Endodermal cell (in vitro differentiated cells): ENCODE data around the gene IRF6. TPM values are rescaled to one million over a fixed set of nuclear protein-coding genes. Genes with fewer than 3 reads are reported as not detected.

Source experiments
- DNase-seq: peaks from one replicate; pipeline ENCODE4 v3.0.0-alpha.2; 2017
- H3K27ac ChIP-seq: 2 replicates; pipeline ENCODE4 v1.5.1; 2013; ENCODE audit warnings: mild to moderate bottlenecking, low read depth, low read length, moderate library complexity
- H3K27me3 ChIP-seq: 2 replicates; pipeline ENCODE4 v1.6.1; 2013; ENCODE audit warnings: mild to moderate bottlenecking, low read length, moderate library complexity; ENCODE audit not compliant: insufficient read depth, control insufficient read depth, poor library complexity, severe bottlenecking
- H3K36me3 ChIP-seq: 2 replicates; pipeline ENCODE4 v1.7.0; 2013; ENCODE audit warnings: mild to moderate bottlenecking, low read length, moderate library complexity; ENCODE audit not compliant: control insufficient read depth, insufficient read depth
- H3K4me1 ChIP-seq: one replicate; pipeline ENCODE4 v1.7.0; 2013; ENCODE audit warnings: low read length; ENCODE audit not compliant: control insufficient read depth, insufficient read depth
- H3K4me3 ChIP-seq: 2 replicates; pipeline ENCODE4 v1.5.1; 2013; ENCODE audit warnings: mild to moderate bottlenecking, low read length, moderate library complexity
- H3K9ac ChIP-seq: 2 replicates; pipeline ENCODE4 v1.6.1; 2013; ENCODE audit warnings: mild to moderate bottlenecking, low read length, moderate library complexity; ENCODE audit not compliant: poor library complexity, severe bottlenecking; ENCODE audit errors: extremely low read depth
- H3K9me3 ChIP-seq: 2 replicates; pipeline ENCODE4 v1.6.1; 2013; ENCODE audit warnings: mild to moderate bottlenecking, low read length, moderate library complexity; ENCODE audit not compliant: control insufficient read depth
- H3K27ac Mint-ChIP-seq: 2 replicates; pipeline ENCODE4 v1.8.0; 2020; ENCODE audit warnings: mixed read lengths
- H3K27me3 Mint-ChIP-seq: 2 replicates; pipeline ENCODE4 v1.8.0; 2021; ENCODE audit warnings: mild to moderate bottlenecking, mixed read lengths; ENCODE audit not compliant: insufficient read depth
- H3K36me3 Mint-ChIP-seq: 2 replicates; pipeline ENCODE4 v1.8.0; 2020; ENCODE audit warnings: low read depth, mixed read lengths
- H3K4me1 Mint-ChIP-seq: 2 replicates; pipeline ENCODE4 v1.8.0; 2020; ENCODE audit warnings: mixed read lengths
- H3K4me3 Mint-ChIP-seq: 2 replicates; pipeline ENCODE4 v1.8.0; 2020; ENCODE audit warnings: mild to moderate bottlenecking, moderate library complexity, mixed read lengths
- H3K9me3 Mint-ChIP-seq: 2 replicates; pipeline ENCODE4 v1.8.0; 2020; ENCODE audit warnings: mild to moderate bottlenecking, mixed read lengths
- WGBS, 2 experiments: methylation state at CpG; one replicate each; pipeline versions ENCODE4 v1.1.5 to v1.1.7; 2013; ENCODE audit warnings: missing lambda C conversion rate in 2 of 2, mixed read lengths in 1 of 2; ENCODE audit not compliant: insufficient coverage in 1 of 2, insufficient read length in 1 of 2; 5-methylcytosine and 5-hydroxymethylcytosine counted together
- total RNA-seq, 2 donors: library from RNA; stranded (reverse); fragmentation: NEBNext Ultra II Directional in 1 of 2; extraction: Animal tissue kit (Norgen Biotek cat#: 25700) in 1 of 2; gene quantifications; 2 replicates in 1 of 2; 3 replicates in 1 of 2; pipeline ENCODE4 v1.2.1, GENCODE V29; 2021
- TF ChIP-seq, protein P1 (sequence below): fragments of 200-600 bp; sonication (generic); conservative IDR thresholded peaks from 2 replicates; pipeline ENCODE4 v1.5.0; 2021; ENCODE audit warnings: antibody characterized with exemption, mild to moderate bottlenecking

IRF6 gene
- total RNA-seq, 2 donors from 2014 or later, result 13.8 to 18.2 TPM

DNA sequence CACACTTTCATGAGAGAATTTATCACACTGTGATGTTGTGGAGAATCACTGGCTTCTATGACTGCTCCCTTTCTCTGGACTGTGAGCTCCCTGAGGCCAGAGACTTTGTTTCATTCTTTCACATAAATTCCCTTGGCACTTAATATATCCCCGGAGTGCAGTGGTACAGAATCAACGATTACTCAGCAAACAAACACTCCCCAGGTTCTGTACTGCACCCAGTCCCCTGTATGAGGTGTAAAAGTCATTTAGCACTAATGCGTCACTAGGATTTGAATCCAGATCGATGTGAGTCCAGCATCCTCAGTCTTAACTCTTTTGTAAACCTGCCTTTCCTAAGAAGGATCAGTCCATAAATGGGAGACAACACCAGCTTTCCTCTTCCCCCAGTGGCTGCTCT is 15.0 kb upstream of the IRF6 start:
- TF ChIP-seq, protein P1, sequence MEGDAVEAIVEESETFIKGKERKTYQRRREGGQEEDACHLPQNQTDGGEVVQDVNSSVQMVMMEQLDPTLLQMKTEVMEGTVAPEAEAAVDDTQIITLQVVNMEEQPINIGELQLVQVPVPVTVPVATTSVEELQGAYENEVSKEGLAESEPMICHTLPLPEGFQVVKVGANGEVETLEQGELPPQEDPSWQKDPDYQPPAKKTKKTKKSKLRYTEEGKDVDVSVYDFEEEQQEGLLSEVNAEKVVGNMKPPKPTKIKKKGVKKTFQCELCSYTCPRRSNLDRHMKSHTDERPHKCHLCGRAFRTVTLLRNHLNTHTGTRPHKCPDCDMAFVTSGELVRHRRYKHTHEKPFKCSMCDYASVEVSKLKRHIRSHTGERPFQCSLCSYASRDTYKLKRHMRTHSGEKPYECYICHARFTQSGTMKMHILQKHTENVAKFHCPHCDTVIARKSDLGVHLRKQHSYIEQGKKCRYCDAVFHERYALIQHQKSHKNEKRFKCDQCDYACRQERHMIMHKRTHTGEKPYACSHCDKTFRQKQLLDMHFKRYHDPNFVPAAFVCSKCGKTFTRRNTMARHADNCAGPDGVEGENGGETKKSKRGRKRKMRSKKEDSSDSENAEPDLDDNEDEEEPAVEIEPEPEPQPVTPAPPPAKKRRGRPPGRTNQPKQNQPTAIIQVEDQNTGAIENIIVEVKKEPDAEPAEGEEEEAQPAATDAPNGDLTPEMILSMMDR, result no peak
- H3K4me1 ChIP-seq, result no peaks in the 10 kb centered on the region
- H3K9me3 ChIP-seq, result no peaks in the 10 kb centered on the region
- peaks cover 37% of the 10 kb centered on the region for H3K27me3 ChIP-seq
- Mint-ChIP-seq H3K4me1 (peaks cover 3% of the 10 kb centered on the region), H3K27me3 (peaks cover 20% of the 10 kb centered on the region), H3K27ac (no peak overlapping the region), H3K36me3 (no peaks in the 10 kb centered on the region), H3K9me3 (no peaks in the 10 kb centered on the region), H3K4me3 (no peak overlapping the region)
- H3K27ac ChIP-seq, result no peak overlapping the region
- no peak overlapping the region for H3K9ac ChIP-seq
- 85 to 93% methylated on average over 4 of the region's 4 CpGs for WGBS, 2 experiments
- no peak for DNase-seq
- H3K36me3 ChIP-seq, result no peaks in the 10 kb centered on the region
- no peak overlapping the region for H3K4me3 ChIP-seq

DNA sequence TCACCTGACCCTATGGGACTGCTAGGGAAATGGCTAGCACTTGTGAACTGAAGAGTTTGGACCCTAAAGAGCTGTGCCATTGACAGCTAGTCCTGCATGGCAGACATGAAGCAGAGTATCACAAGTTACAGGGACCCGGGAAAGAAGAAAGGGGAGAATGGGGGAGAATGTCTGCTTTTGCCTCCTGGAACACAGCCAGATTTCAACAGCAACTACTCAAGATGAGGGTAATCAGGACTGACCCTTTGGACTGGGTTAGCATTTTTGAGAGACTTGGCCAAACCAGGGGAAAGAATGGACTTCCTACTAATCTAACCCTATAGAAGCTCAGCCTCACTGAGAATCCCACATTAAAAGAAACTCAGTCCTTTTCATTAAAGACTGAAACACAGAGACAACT is 13.1 kb upstream of the IRF6 start:
- WGBS, 2 experiments, result 0% methylated on average over 1 of the region's 1 CpG; no CpG with 5 or more reads in 1 of the 2 experiments

DNA sequence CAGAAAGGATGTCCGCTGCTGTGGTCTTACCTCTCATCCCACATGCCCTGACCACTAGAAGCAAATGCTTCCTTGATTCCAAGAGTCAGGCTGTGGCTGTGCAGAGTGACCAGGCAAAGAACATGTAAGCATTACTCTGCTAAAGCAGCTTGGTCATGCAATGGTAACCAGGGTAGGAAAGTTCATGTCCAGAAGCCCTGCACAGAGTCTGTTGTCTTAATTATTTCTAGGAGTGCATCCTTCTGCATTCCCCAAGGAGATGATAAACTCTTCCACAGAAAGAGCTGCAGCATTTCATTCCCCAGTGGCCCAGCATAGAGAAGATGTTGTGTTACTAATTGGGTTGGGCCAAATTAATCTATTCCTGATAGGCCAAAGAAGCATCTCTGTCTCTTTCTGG is 11.7 kb upstream of the IRF6 start:
- no peak for DNase-seq
- no peaks in the 10 kb centered on the region for H3K4me1 ChIP-seq
- no peak overlapping the region for H3K27ac ChIP-seq
- no peaks in the 10 kb centered on the region for H3K9me3 ChIP-seq
- Mint-ChIP-seq H3K27ac (no peak overlapping the region), H3K36me3 (no peaks in the 10 kb centered on the region), H3K4me3 (no peak overlapping the region), H3K9me3 (no peaks in the 10 kb centered on the region), H3K27me3 (peaks cover 18% of the 10 kb centered on the region), H3K4me1 (peaks cover 4% of the 10 kb centered on the region)
- no peak overlapping the region for H3K4me3 ChIP-seq
- 90 to 100% methylated on average over 1 of the region's 1 CpG for WGBS, 2 experiments
- TF ChIP-seq, protein P1, result no peak
- no peak overlapping the region for H3K9ac ChIP-seq
- no peaks in the 10 kb centered on the region for H3K36me3 ChIP-seq
- H3K27me3 ChIP-seq, result peaks cover 28% of the 10 kb centered on the region

More for the DNA sequence above, 13.1 kb upstream of the IRF6 start:
- H3K36me3 Mint-ChIP-seq, result no peaks in the 10 kb centered on the region
- no peaks in the 10 kb centered on the region for H3K9me3 Mint-ChIP-seq
- H3K27ac Mint-ChIP-seq, result no peak overlapping the region
- H3K4me1 ChIP-seq, result no peaks in the 10 kb centered on the region
- H3K27ac ChIP-seq, result no peak overlapping the region
- H3K9me3 ChIP-seq, result no peaks in the 10 kb centered on the region
- no peak overlapping the region for H3K9ac ChIP-seq
- TF ChIP-seq, protein P1, result no peak
- H3K4me3 Mint-ChIP-seq, result no peak overlapping the region
- H3K36me3 ChIP-seq, result no peaks in the 10 kb centered on the region
- peaks cover 18% of the 10 kb centered on the region for H3K27me3 Mint-ChIP-seq
- no peak for DNase-seq
- peaks cover 28% of the 10 kb centered on the region for H3K27me3 ChIP-seq
- no peak overlapping the region for H3K4me3 ChIP-seq
- peaks cover 4% of the 10 kb centered on the region for H3K4me1 Mint-ChIP-seq
